SK-N-SH treated with all-trans-retinoic acid at 6 μM for 48 hours (cell line): Measurements from ENCODE around the gene MLXIP.
A peak's percentile ranks its signal among the peaks of the same experiment; 100 is the strongest.

Experiments used
- ATAC-seq: fragments of 200-7000 bp; cut with Tn5 transposase; 3 replicates; pipeline ENCODE4 v1.9.1; 2020; ENCODE audit warnings: mild to moderate bottlenecking, moderate library complexity
- ARNTL ChIP-seq: fragments of 450-650 bp; formaldehyde crosslinking; IDR thresholded peaks from 2 replicates; pipeline ENCODE4 v1.5.0; 2020; ENCODE audit warnings: low read depth, mild to moderate bottlenecking, moderate library complexity, borderline replicate concordance
- BACH2 ChIP-seq: fragments of 250-450 bp; sonication (Bioruptor Pico); IDR thresholded peaks from 2 replicates; pipeline ENCODE4 v1.9.0; 2021; ENCODE audit warnings: mild to moderate bottlenecking, borderline replicate concordance
- CREB5 ChIP-seq: fragments of 250-450 bp; sonication (Bioruptor Pico); IDR thresholded peaks from 2 replicates; pipeline ENCODE4 v1.5.1; 2020; ENCODE audit warnings: low read depth, mild to moderate bottlenecking, moderate library complexity
- CSDC2 ChIP-seq: fragments of 250-450 bp; sonication (Bioruptor Pico); IDR thresholded peaks from 2 replicates; pipeline ENCODE4 v1.5.0; 2020; ENCODE audit warnings: mild to moderate bottlenecking, moderate library complexity
- CSRNP3 ChIP-seq: fragments of 250-450 bp; sonication (Bioruptor Pico); IDR thresholded peaks from 2 replicates; pipeline ENCODE4 v1.5.1; 2021; ENCODE audit warnings: mild to moderate bottlenecking, moderate library complexity
- ESRRG ChIP-seq: fragments of 250-450 bp; sonication (Bioruptor Pico); IDR thresholded peaks from 2 replicates; pipeline ENCODE4 v1.6.1; 2021; ENCODE audit warnings: mild to moderate bottlenecking
- GLIS3 ChIP-seq: fragments of 250-450 bp; sonication (Bioruptor Pico); IDR thresholded peaks from 2 replicates; pipeline ENCODE4 v1.5.0; 2020; ENCODE audit warnings: mild to moderate bottlenecking, moderate library complexity
- ISL1 ChIP-seq: fragments of 250-450 bp; sonication (Bioruptor Pico); IDR thresholded peaks from 2 replicates; pipeline ENCODE4 v2.1.2; 2022; ENCODE audit warnings: mild to moderate bottlenecking, moderate library complexity
- OSR1 ChIP-seq: fragments of 250-450 bp; sonication (Bioruptor Pico); IDR thresholded peaks from 2 replicates; pipeline ENCODE4 v1.8.0; 2022; ENCODE audit warnings: moderate library complexity, mild to moderate bottlenecking, inconsistent platforms
- PATZ1 ChIP-seq: fragments of 250-450 bp; sonication (Bioruptor Pico); IDR thresholded peaks from 2 replicates; pipeline ENCODE4 v1.8.0; 2020; ENCODE audit warnings: mild to moderate bottlenecking, moderate library complexity, borderline replicate concordance
- POU6F1 ChIP-seq: fragments of 250-450 bp; sonication (Bioruptor Pico); IDR thresholded peaks from 2 replicates; pipeline ENCODE4 v1.8.0; 2021; ENCODE audit warnings: low read depth, mild to moderate bottlenecking, moderate library complexity, borderline replicate concordance
- PPARA ChIP-seq: fragments of 250-450 bp; sonication (Bioruptor Pico); IDR thresholded peaks from 2 replicates; pipeline ENCODE4 v1.5.0; 2020; ENCODE audit warnings: mild to moderate bottlenecking, borderline replicate concordance
- RARB ChIP-seq: fragments of 250-450 bp; sonication (Bioruptor Pico); IDR thresholded peaks from 2 replicates; pipeline ENCODE4 v1.8.0; 2021; ENCODE audit warnings: mild to moderate bottlenecking, moderate library complexity
- SNAI2 ChIP-seq: fragments of 250-450 bp; sonication (Bioruptor Pico); IDR thresholded peaks from 2 replicates; pipeline ENCODE4 v1.5.0; 2020; ENCODE audit warnings: mild to moderate bottlenecking, moderate library complexity
- TCF4 ChIP-seq: fragments of 250-450 bp; sonication (Bioruptor Pico); IDR thresholded peaks from 2 replicates; pipeline ENCODE4 v1.8.0; 2021; ENCODE audit warnings: mild to moderate bottlenecking, moderate library complexity, borderline replicate concordance
- TOX ChIP-seq: fragments of 250-450 bp; sonication (Bioruptor Pico); IDR thresholded peaks from 2 replicates; pipeline ENCODE4 v1.8.0; 2021; ENCODE audit warnings: mild to moderate bottlenecking, moderate library complexity, borderline replicate concordance
- ZC3H10 ChIP-seq: fragments of 250-450 bp; sonication (Bioruptor Pico); IDR thresholded peaks from 2 replicates; pipeline ENCODE4 v1.5.1; 2021; ENCODE audit warnings: mild to moderate bottlenecking, moderate library complexity
- ZFP3 ChIP-seq: fragments of 250-450 bp; sonication (Bioruptor Pico); IDR thresholded peaks from 2 replicates; pipeline ENCODE4 v1.5.0; 2020; ENCODE audit warnings: mild to moderate bottlenecking, moderate library complexity
- ZFP30 ChIP-seq: fragments of 450-650 bp; formaldehyde crosslinking; IDR thresholded peaks from 2 replicates; pipeline ENCODE4 v1.5.0; 2022; ENCODE audit warnings: mild to moderate bottlenecking, moderate library complexity
- ZNF565 ChIP-seq: fragments of 450-650 bp; formaldehyde crosslinking; conservative IDR thresholded peaks from 2 replicates; pipeline ENCODE4 v1.5.0; 2020; ENCODE audit warnings: low read depth, mild to moderate bottlenecking, moderate library complexity
- TF ChIP-seq, protein P1 (sequence below): fragments of 250-450 bp; sonication (Bioruptor Pico); IDR thresholded peaks from 2 replicates; pipeline ENCODE4 v1.5.0; 2020; ENCODE audit warnings: mild to moderate bottlenecking, moderate library complexity

Gene MLXIP

GRCh38 chr12:122060081-122060501 lies 18.5 kb upstream of the MLXIP start (continued):
- TF ChIP-seq POU6F1 (CRISPR knock-in tag) (no peak), ZFP30 (CRISPR knock-in tag) (no peak)
- TF ChIP-seq, all 23 proteins: peak for 0

DNA sequence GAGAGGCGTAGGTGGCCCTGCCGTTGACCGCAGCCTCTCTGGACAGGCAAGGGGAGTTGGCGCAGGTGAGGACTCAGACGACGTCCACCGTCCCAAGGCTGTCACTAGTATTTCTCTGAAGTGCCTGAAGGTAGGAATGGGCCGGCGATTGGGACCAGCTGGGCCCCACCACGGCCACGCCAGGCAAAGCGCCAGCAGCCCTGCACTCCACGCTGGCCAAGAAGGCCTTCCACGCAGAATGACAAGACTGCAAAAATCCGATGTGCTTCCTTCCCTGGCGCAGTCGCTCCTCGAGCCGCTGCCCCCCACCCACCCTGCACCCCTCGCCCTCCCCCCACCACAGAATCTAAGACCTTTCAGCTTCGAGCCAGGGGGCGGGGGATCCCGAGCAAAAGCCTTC lies 17.3 kb upstream of the MLXIP start:
- ATAC-seq, result no peak
- TF ChIP-seq ESRRG (CRISPR knock-in tag) (no peak), CREB5 (CRISPR knock-in tag) (no peak), PATZ1 (no peak), TCF4 (no peak), BACH2 (CRISPR knock-in tag) (no peak), ZC3H10 (CRISPR knock-in tag) (no peak), GLIS3 (no peak), SNAI2 (no peak), PPARA (CRISPR knock-in tag) (no peak)

DNA sequence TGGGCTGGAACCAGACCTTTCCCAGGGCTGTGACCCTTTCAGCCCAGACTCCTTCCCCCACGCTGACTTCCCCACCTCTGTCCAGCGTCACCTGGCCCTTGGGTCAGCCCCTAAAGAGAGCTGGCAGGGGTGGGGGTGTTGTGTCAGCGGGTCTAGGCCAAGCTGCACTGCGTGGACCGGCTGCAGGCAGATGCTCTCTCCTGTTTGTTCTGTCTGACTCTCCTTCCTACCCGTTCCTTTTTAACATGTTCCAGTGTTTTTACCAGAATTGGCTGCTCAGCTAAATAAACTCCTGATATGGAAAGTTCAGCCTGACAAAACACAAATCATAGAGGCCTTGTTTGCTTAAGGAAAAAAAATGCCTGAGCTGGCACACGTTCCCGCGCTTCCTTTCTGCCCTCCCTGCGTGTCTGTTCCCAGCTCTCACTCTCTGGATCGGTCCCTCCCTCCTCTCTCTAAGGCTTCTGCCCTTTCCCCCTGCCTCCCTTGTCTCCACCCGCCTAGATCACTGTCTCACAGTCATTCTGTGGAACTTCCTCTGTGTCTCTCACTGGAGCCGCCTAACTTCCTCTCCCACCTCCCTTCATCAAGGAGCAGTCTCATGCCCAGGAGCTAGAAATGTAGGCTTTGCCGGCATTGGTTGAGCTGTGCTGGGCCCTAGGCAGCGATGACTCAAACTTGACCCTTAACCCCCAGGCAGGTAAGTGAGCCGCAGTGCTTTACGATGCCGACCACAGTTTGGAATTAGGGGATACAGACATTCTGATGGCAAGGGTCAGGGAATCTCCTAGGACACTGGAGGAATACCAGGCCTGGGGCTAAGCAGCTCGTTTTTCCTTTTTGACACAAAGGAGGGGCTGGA lies 15.5 kb upstream of the MLXIP start:
- TF ChIP-seq ZNF565 (CRISPR knock-in tag), result no peak
- TF ChIP-seq ZFP3 (CRISPR knock-in tag), result 0 out of 2 replicates have a peak, but pooled peaks have one; percentile 18
- peak; percentile 42; the same call in 1 of the 2 replicates for TF ChIP-seq CSDC2 (CRISPR knock-in tag)
- TF ChIP-seq, all 23 proteins: peak for 2
- peak; percentile 42 for ATAC-seq

DNA sequence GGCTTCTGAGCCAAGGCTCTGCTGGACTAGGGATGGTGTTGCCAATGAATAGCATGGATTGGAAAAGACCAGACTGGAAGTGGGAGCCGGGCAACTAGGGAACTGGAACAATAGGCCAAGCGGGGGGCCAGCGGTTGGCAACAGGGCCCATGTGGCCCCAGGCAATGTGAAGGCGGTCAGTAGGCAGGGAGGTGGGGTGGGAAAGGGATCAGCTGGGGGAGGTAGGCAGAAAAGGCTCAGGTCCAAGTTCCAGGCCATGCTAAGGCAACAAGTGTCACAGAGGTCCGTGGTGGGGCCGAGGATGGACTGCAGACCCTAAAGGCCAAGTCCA lies 14.9 kb upstream of the MLXIP start:
- TF ChIP-seq CSDC2 (CRISPR knock-in tag) (no peak), ZFP3 (CRISPR knock-in tag) (no peak), ZNF565 (CRISPR knock-in tag) (no peak), TCF4 (no peak), ARNTL (CRISPR knock-in tag) (no peak), TOX (no peak), OSR1 (CRISPR knock-in tag) (no peak), ISL1 (CRISPR knock-in tag) (no peak), PPARA (CRISPR knock-in tag) (no peak), GLIS3 (no peak), CSRNP3 (CRISPR knock-in tag) (no peak), RARB (no peak), ZC3H10 (CRISPR knock-in tag) (no peak)
- TF ChIP-seq, protein P1, sequence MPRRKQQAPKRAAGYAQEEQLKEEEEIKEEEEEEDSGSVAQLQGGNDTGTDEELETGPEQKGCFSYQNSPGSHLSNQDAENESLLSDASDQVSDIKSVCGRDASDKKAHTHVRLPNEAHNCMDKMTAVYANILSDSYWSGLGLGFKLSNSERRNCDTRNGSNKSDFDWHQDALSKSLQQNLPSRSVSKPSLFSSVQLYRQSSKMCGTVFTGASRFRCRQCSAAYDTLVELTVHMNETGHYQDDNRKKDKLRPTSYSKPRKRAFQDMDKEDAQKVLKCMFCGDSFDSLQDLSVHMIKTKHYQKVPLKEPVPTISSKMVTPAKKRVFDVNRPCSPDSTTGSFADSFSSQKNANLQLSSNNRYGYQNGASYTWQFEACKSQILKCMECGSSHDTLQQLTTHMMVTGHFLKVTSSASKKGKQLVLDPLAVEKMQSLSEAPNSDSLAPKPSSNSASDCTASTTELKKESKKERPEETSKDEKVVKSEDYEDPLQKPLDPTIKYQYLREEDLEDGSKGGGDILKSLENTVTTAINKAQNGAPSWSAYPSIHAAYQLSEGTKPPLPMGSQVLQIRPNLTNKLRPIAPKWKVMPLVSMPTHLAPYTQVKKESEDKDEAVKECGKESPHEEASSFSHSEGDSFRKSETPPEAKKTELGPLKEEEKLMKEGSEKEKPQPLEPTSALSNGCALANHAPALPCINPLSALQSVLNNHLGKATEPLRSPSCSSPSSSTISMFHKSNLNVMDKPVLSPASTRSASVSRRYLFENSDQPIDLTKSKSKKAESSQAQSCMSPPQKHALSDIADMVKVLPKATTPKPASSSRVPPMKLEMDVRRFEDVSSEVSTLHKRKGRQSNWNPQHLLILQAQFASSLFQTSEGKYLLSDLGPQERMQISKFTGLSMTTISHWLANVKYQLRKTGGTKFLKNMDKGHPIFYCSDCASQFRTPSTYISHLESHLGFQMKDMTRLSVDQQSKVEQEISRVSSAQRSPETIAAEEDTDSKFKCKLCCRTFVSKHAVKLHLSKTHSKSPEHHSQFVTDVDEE (CRISPR knock-in tag), result no peak
- ATAC-seq, result no peak
